Stimulated activated naive B cell treated with anti-CD40 and anti-IgM and Interleukin-4, amounts not matched to agents 10 μg/mL and 1 μg/mL and 100 μg/mL, for 72 hours (primary cell): Measurements from ENCODE around the gene BASP1.
"Not testable (repeated sequence)": the region's sequence is repeated elsewhere in the genome, so short reads cannot be mapped to it uniquely, and the experiment has no call there.

ENCODE experiments used
- ATAC-seq, 2 donors: fragments of 150-1000 bp; cut with Tn5 transposase; replicated peaks; 2 replicates each; pipeline ENCODE4 v1.10.0; 2021; ENCODE audit warnings: moderate library complexity in 1 of 2
- DNase-seq: peaks from one replicate; pipeline ENCODE4 v3.0.0; 2021
- H3K27ac Mint-ChIP-seq: one replicate; pipeline ENCODE4 v1.8.0; 2022; ENCODE audit warnings: mild to moderate bottlenecking, mixed read lengths
- H3K27me3 Mint-ChIP-seq, 2 donors: one replicate each; pipeline ENCODE4 v1.8.0; 2022; ENCODE audit warnings: mixed read lengths in 2 of 2
- H3K36me3 Mint-ChIP-seq, 2 donors: one replicate each; pipeline ENCODE4 v1.8.0; 2022; ENCODE audit warnings: mixed read lengths in 2 of 2, mild to moderate bottlenecking in 1 of 2
- H3K4me1 Mint-ChIP-seq, 2 donors: one replicate each; pipeline ENCODE4 v1.8.0; 2022; ENCODE audit warnings: mixed read lengths in 2 of 2, mild to moderate bottlenecking in 1 of 2
- H3K4me3 Mint-ChIP-seq, 2 donors: one replicate each; pipeline ENCODE4 v1.8.0; 2022; ENCODE audit warnings: mild to moderate bottlenecking in 2 of 2, mixed read lengths in 2 of 2, moderate library complexity in 1 of 2
- H3K9me3 Mint-ChIP-seq, 2 donors: one replicate each; pipeline ENCODE4 v1.8.0; 2022; ENCODE audit warnings: mixed read lengths in 2 of 2, mild to moderate bottlenecking in 1 of 2

BASP1 gene

GRCh38 chr5:17238521-17239041, 21.1 kb downstream of the BASP1 start:
- peaks cover 29 to 55% of the 10 kb centered on the region in 2 donors for H3K36me3 Mint-ChIP-seq
- H3K9me3 Mint-ChIP-seq, result no peaks in the 10 kb centered on the region
- ATAC-seq (peak in 1 of 2 donors; percentile 45), DNase-seq (no peak)
- H3K4me3 Mint-ChIP-seq, result peak overlapping the region in 1 of 2 donors; percentile 33
- no peaks in the 10 kb centered on the region for H3K27me3 Mint-ChIP-seq
- peak overlapping the region; percentile 5 for H3K27ac Mint-ChIP-seq
- peaks cover 30 to 80% of the 10 kb centered on the region in 2 donors for H3K4me1 Mint-ChIP-seq

GRCh38 chr5:17239953-17240352, 22.5 kb downstream of the BASP1 start:
- H3K9me3 Mint-ChIP-seq, result no peaks in the 10 kb centered on the region
- H3K4me1 Mint-ChIP-seq, result peaks cover 30 to 76% of the 10 kb centered on the region in 2 donors
- H3K27ac Mint-ChIP-seq, result no peak overlapping the region
- H3K36me3 Mint-ChIP-seq, result peaks cover 31 to 49% of the 10 kb centered on the region in 2 donors
- ATAC-seq, result no peak
- DNase-seq, result no peak
- H3K27me3 Mint-ChIP-seq, result no peaks in the 10 kb centered on the region
- H3K4me3 Mint-ChIP-seq, result no peak overlapping the region

- ATAC-seq (no peak), DNase-seq (no peak)
- Mint-ChIP-seq H3K36me3 (peaks cover 31 to 45% of the 10 kb centered on the region in 2 donors), H3K4me1 (peaks cover 30 to 72% of the 10 kb centered on the region in 2 donors), H3K27ac (no peak overlapping the region), H3K9me3 (no peaks in the 10 kb centered on the region), H3K4me3 (no peak overlapping the region), H3K27me3 (no peaks in the 10 kb centered on the region)
These were observed 23.1 kb downstream of the BASP1 start for GRCh38 chr5:17240487-17240886.

- Mint-ChIP-seq H3K27me3 (no peaks in the 10 kb centered on the region), H3K27ac (peak overlapping the region; percentile 11), H3K36me3 (peaks cover 25 to 44% of the 10 kb centered on the region in 2 donors), H3K4me1 (peaks cover 27 to 75% of the 10 kb centered on the region in 2 donors), H3K9me3 (no peaks in the 10 kb centered on the region), H3K4me3 (no peak overlapping the region)
- ATAC-seq (no peak), DNase-seq (no peak)
These were observed 24.2 kb downstream of the BASP1 start for GRCh38 chr5:17241635-17242034.

- ATAC-seq (no peak), DNase-seq (no peak)
- no peak overlapping the region for H3K27ac Mint-ChIP-seq
- H3K4me3 Mint-ChIP-seq, result no peak overlapping the region
- H3K27me3 Mint-ChIP-seq, result no peaks in the 10 kb centered on the region
- H3K9me3 Mint-ChIP-seq, result no peaks in the 10 kb centered on the region
- peaks cover 16 to 51% of the 10 kb centered on the region in 2 donors for H3K36me3 Mint-ChIP-seq
- H3K4me1 Mint-ChIP-seq, result peaks cover 22 to 69% of the 10 kb centered on the region in 2 donors
These were observed 26.0 kb downstream of the BASP1 start for GRCh38 chr5:17243287-17244063.

GRCh38 chr5:17249029-17249634, 31.7 kb downstream of the BASP1 start:
- no peak for DNase-seq
- ATAC-seq, result no peak
- no peaks in the 10 kb centered on the region for H3K27me3 Mint-ChIP-seq
- peaks cover 0 to 2% of the 10 kb centered on the region in 2 donors for H3K9me3 Mint-ChIP-seq
- H3K36me3 Mint-ChIP-seq, result peaks cover 29 to 59% of the 10 kb centered on the region in 2 donors
- no peak overlapping the region for H3K4me3 Mint-ChIP-seq
- peak overlapping the region; percentile 69 for H3K27ac Mint-ChIP-seq
- H3K4me1 Mint-ChIP-seq, result peaks cover 26 to 68% of the 10 kb centered on the region in 2 donors

- ATAC-seq, result not testable (repeated sequence)
- H3K4me1 Mint-ChIP-seq, result peaks cover 29 to 71% of the 10 kb centered on the region in 2 donors
These were observed 32.4 kb downstream of the BASP1 start for GRCh38 chr5:17249841-17250240.

GRCh38 chr5:17252543-17252942, 35.1 kb downstream of the BASP1 start:
- DNase-seq, result no peak
- Mint-ChIP-seq H3K27ac (no peak overlapping the region), H3K4me1 (peaks cover 48 to 79% of the 10 kb centered on the region in 2 donors), H3K4me3 (no peak overlapping the region), H3K27me3 (no peaks in the 10 kb centered on the region), H3K9me3 (peaks cover 0 to 2% of the 10 kb centered on the region in 2 donors), H3K36me3 (peaks cover 35 to 58% of the 10 kb centered on the region in 2 donors)
- ATAC-seq, result no peak

More at GRCh38 chr5:17249841-17250240, 32.4 kb downstream of the BASP1 start:
- H3K27me3 Mint-ChIP-seq, H3K9me3 Mint-ChIP-seq, H3K4me3 Mint-ChIP-seq, DNase-seq: not testable (repeated sequence)
- peak overlapping the region; percentile 65 for H3K27ac Mint-ChIP-seq
- H3K36me3 Mint-ChIP-seq, result peaks cover 26 to 60% of the 10 kb centered on the region in 2 donors

GRCh38 chr5:17255471-17256021, 38.1 kb downstream of the BASP1 start:
- H3K27me3 Mint-ChIP-seq, result no peaks in the 10 kb centered on the region
- peaks cover 8 to 11% of the 10 kb centered on the region in 2 donors for H3K9me3 Mint-ChIP-seq
- peak overlapping the region; percentile 60 to 69 for H3K4me3 Mint-ChIP-seq
- ATAC-seq (peak; percentile 71 to 73), DNase-seq (peak; percentile 46)
- H3K4me1 Mint-ChIP-seq, result peaks cover 58 to 84% of the 10 kb centered on the region in 2 donors
- H3K36me3 Mint-ChIP-seq, result peaks cover 48 to 66% of the 10 kb centered on the region in 2 donors
- H3K27ac Mint-ChIP-seq, result peak overlapping the region; percentile 93

GRCh38 chr5:17256171-17256570, 38.7 kb downstream of the BASP1 start:
- DNase-seq, result no peak
- H3K4me3 Mint-ChIP-seq, result peak overlapping the region in 1 of 2 donors; percentile 18
- peaks cover 58 to 83% of the 10 kb centered on the region in 2 donors for H3K4me1 Mint-ChIP-seq
- ATAC-seq, result peak in 1 of 2 donors; percentile 15
- H3K27me3 Mint-ChIP-seq, result no peaks in the 10 kb centered on the region
- H3K9me3 Mint-ChIP-seq, result peaks cover 8 to 11% of the 10 kb centered on the region in 2 donors
- H3K36me3 Mint-ChIP-seq, result peaks cover 50 to 63% of the 10 kb centered on the region in 2 donors
- H3K27ac Mint-ChIP-seq, result peak overlapping the region; percentile 93

- ATAC-seq (no peak), DNase-seq (no peak)
- Mint-ChIP-seq H3K4me1 (peaks cover 57 to 82% of the 10 kb centered on the region in 2 donors), H3K27me3 (no peaks in the 10 kb centered on the region), H3K36me3 (peaks cover 50 to 64% of the 10 kb centered on the region in 2 donors), H3K4me3 (peak overlapping the region in 1 of 2 donors; percentile 32), H3K27ac (peak overlapping the region; percentile 39), H3K9me3 (peaks cover 13% of the 10 kb centered on the region in 2 donors)
These were observed 39.4 kb downstream of the BASP1 start for GRCh38 chr5:17256839-17257238.

GRCh38 chr5:17257705-17258273, 40.4 kb downstream of the BASP1 start:
- H3K27ac Mint-ChIP-seq, result peak overlapping the region; percentile 95
- peaks cover 19 to 20% of the 10 kb centered on the region in 2 donors for H3K9me3 Mint-ChIP-seq
- peak overlapping the region; percentile 25 to 55 for H3K4me3 Mint-ChIP-seq
- DNase-seq (peak; percentile 82), ATAC-seq (peak; percentile 91 to 93)
- peaks cover 60 to 82% of the 10 kb centered on the region in 2 donors for H3K4me1 Mint-ChIP-seq
- H3K36me3 Mint-ChIP-seq, result peaks cover 52 to 70% of the 10 kb centered on the region in 2 donors
- no peaks in the 10 kb centered on the region for H3K27me3 Mint-ChIP-seq

GRCh38 chr5:17258431-17258830, 41.0 kb downstream of the BASP1 start:
- ATAC-seq (no peak), DNase-seq (no peak)
- Mint-ChIP-seq H3K4me3 (peak overlapping the region in 1 of 2 donors; percentile 36), H3K27me3 (no peaks in the 10 kb centered on the region), H3K4me1 (peaks cover 56 to 83% of the 10 kb centered on the region in 2 donors), H3K27ac (peak overlapping the region; percentile 95), H3K9me3 (peaks cover 19 to 20% of the 10 kb centered on the region in 2 donors), H3K36me3 (peaks cover 57 to 75% of the 10 kb centered on the region in 2 donors)

- Mint-ChIP-seq H3K4me1 (peaks cover 55 to 85% of the 10 kb centered on the region in 2 donors), H3K4me3 (peak overlapping the region in 1 of 2 donors; percentile 36), H3K9me3 (peaks cover 19 to 20% of the 10 kb centered on the region in 2 donors), H3K36me3 (peaks cover 59 to 77% of the 10 kb centered on the region in 2 donors), H3K27ac (peak overlapping the region; percentile 95)
- not testable (repeated sequence) for ATAC-seq, DNase-seq, H3K27me3 Mint-ChIP-seq
These were observed 41.6 kb downstream of the BASP1 start for GRCh38 chr5:17259012-17259411.
